K562 (cell line): Measurements from ENCODE around the gene PRKG1. TPM values are rescaled to one million over a fixed set of nuclear protein-coding genes. Genes with fewer than 3 reads are reported as not detected.

Experiments
- ATAC-seq: fragments of 200-7000 bp; cut with Tn5 transposase; 3 replicates; pipeline ENCODE4 v1.9.1; 2020; ENCODE audit warnings: moderate library complexity
- BruUV-seq: library from RNA; stranded (reverse); fragments of 400-500 nt; replicated peaks from 2 replicates; lab custom pipeline; 2021; lab: Mats Ljungman, UMichigan
- CTCF ChIA-PET: fragments of 300-600 bp; formaldehyde crosslinking; extraction: SDS; loops from one replicate; lab custom pipeline; 2021; ENCODE audit warnings: low intra/inter-chr PET ratio; lab: Yijun Ruan, JAX
- POLR2A ChIA-PET: fragments of 300-600, 350-650 bp; sonication (Branson Sonifier 250); formaldehyde crosslinking; extraction: SDS; loops from one replicate; lab custom pipeline; 2021; ENCODE audit warnings: antibody characterized with exemption, inconsistent platforms; lab: Yijun Ruan, JAX
- DNase-seq, 4 experiments: peaks; one replicate each; pipeline versions ENCODE4 v3.0.0 to v3.0.0-alpha.2; 2011 to 2018; ENCODE audit warnings: low spot score in 3 of 4, mixed read lengths in 3 of 4; ENCODE audit errors: extremely low read depth in 1 of 4
- FAIRE-seq: peaks from 2 replicates; lab custom pipeline; 2011; peaks lifted over from hg19 to GRCh38; lab: Jason Lieb, UNC
- H2AFZ ChIP-seq: 2 replicates; pipeline ENCODE4 v1.6.0; 2011; ENCODE audit warnings: low read depth, low read length, control low read depth, inconsistent platforms
- H3K27ac ChIP-seq: fragments of 200-600 bp; 3 replicates; pipeline ENCODE4 v1.8.0; 2011; ENCODE audit warnings: low read depth, mild to moderate bottlenecking, control low read depth, inconsistent platforms, low read length, moderate library complexity, mixed read lengths; ENCODE audit errors: extremely low read depth
- H3K27me3 ChIP-seq, 2 experiments: fragments of 300-600 bp in 1 of 2; 2 replicates in 1 of 2; 3 replicates in 1 of 2; pipeline versions ENCODE4 v1.6.0 to v1.8.0; 2011; ENCODE audit warnings: inconsistent platforms in 2 of 2, low read length in 2 of 2, mild to moderate bottlenecking in 1 of 2, mixed read lengths in 1 of 2, moderate library complexity in 1 of 2; ENCODE audit not compliant: control insufficient read depth in 2 of 2, insufficient read depth in 2 of 2
- H3K36me3 ChIP-seq: fragments of 300-600 bp; 3 replicates; pipeline ENCODE4 v1.8.0; 2011; ENCODE audit warnings: mild to moderate bottlenecking, low read length, inconsistent platforms; ENCODE audit not compliant: control insufficient read depth, insufficient read depth
- H3K4me1 ChIP-seq, 2 experiments: fragments of 200-600 bp in 1 of 2; replicated peaks in 1 of 2; 2 replicates in 1 of 2; 3 replicates in 1 of 2; pipeline versions ENCODE4 v1.5.1 to v1.8.0; 2011; ENCODE audit warnings: inconsistent platforms in 2 of 2, low read length in 2 of 2, mild to moderate bottlenecking in 1 of 2, mixed read lengths in 1 of 2, moderate library complexity in 1 of 2; ENCODE audit not compliant: control insufficient read depth in 2 of 2, insufficient read depth in 2 of 2
- H3K4me2 ChIP-seq: 2 replicates; pipeline ENCODE4 v1.6.1; 2011; ENCODE audit warnings: low read length, control low read depth, inconsistent platforms, mixed read lengths; ENCODE audit not compliant: insufficient read depth
- H3K4me3 ChIP-seq: fragments of 200-600 bp; sonication (generic), shearing (Covaris generic); 2 replicates; pipeline ENCODE4 v1.5.1; 2016; ENCODE audit warnings: control low read depth, inconsistent platforms
- H3K79me2 ChIP-seq: fragments of 200-600 bp; 3 replicates; pipeline ENCODE4 v1.8.0; 2011; ENCODE audit warnings: low read length, inconsistent platforms; ENCODE audit not compliant: control insufficient read depth, insufficient read depth
- H3K9ac ChIP-seq, 2 experiments: 2 replicates each; pipeline versions ENCODE4 v1.6.0 to v1.6.1; 2011; ENCODE audit warnings: low read depth in 2 of 2, low read length in 2 of 2, control low read depth in 1 of 2, inconsistent platforms in 1 of 2, mild to moderate bottlenecking in 1 of 2, mixed read lengths in 1 of 2; ENCODE audit not compliant: insufficient read depth in 1 of 2
- H3K9me1 ChIP-seq: one replicate; pipeline ENCODE4 v1.6.0; 2011; ENCODE audit warnings: inconsistent platforms, mild to moderate bottlenecking, low read length, moderate library complexity; ENCODE audit not compliant: control insufficient read depth, insufficient read depth
- H3K9me3 ChIP-seq: replicated peaks from 2 replicates; pipeline ENCODE4 v1.5.1; 2011; ENCODE audit warnings: low read depth, low read length, inconsistent platforms; ENCODE audit not compliant: control insufficient read depth, insufficient read depth
- H4K20me1 ChIP-seq: replicated peaks from 2 replicates; pipeline ENCODE4 v1.6.1; 2011; ENCODE audit warnings: low read length, inconsistent platforms, mixed read lengths; ENCODE audit not compliant: control insufficient read depth, insufficient read depth
- ARNT ChIP-seq, 2 experiments: fragments of 450-650 bp; IDR thresholded peaks; 2 replicates each; pipeline ENCODE4 v1.6.1; 2016; ENCODE audit warnings: mild to moderate bottlenecking in 1 of 2
- CHAMP1 ChIP-seq: fragments of 450-650 bp; IDR thresholded peaks from 2 replicates; pipeline ENCODE4 v1.6.1; 2016; ENCODE audit warnings: mild to moderate bottlenecking
- DIDO1 ChIP-seq: fragments of 450-650 bp; IDR thresholded peaks from 2 replicates; pipeline ENCODE4 v1.6.1; 2016; ENCODE audit warnings: low read depth, missing biosample characterization, missing genetic modification characterization
- HOXB6 ChIP-seq: fragments of 250-450 bp; sonication (Bioruptor Pico); IDR thresholded peaks from 2 replicates; pipeline ENCODE4 v1.5.1; 2022; ENCODE audit warnings: mild to moderate bottlenecking, borderline replicate concordance
- ID3 ChIP-seq, 2 experiments: fragments of 250-450 bp in 1 of 2; fragments of 450-650 bp in 1 of 2; sonication (Bioruptor Pico) in 1 of 2; IDR thresholded peaks; 2 replicates each; pipeline versions ENCODE4 v1.6.1 to v1.8.0; 2016 to 2021; ENCODE audit warnings: mild to moderate bottlenecking in 2 of 2, moderate library complexity in 2 of 2, missing compliant biosample characterization in 1 of 2, missing genetic modification characterization in 1 of 2
- NFATC3 ChIP-seq: fragments of 450-650 bp; IDR thresholded peaks from 2 replicates; pipeline ENCODE4 v1.6.1; 2017; ENCODE audit warnings: mild to moderate bottlenecking
- NR0B1 ChIP-seq: fragments of 450-650 bp; IDR thresholded peaks from one replicate; pipeline ENCODE4 v1.6.1; 2018; ENCODE audit warnings: mild to moderate bottlenecking, moderate library complexity; ENCODE audit not compliant: partially characterized antibody
- PREB ChIP-seq: sonication (generic); formaldehyde crosslinking; IDR thresholded peaks from 2 replicates; pipeline ENCODE4 v1.8.1; 2023; ENCODE audit warnings: mild to moderate bottlenecking, missing genetic modification reagents
- RAD51 ChIP-seq: fragments of 450-650 bp; IDR thresholded peaks from 2 replicates; pipeline ENCODE4 v1.7.1; 2016; ENCODE audit warnings: low read depth, mild to moderate bottlenecking, borderline replicate concordance
- RBM34 ChIP-seq: fragments of 200-400 bp; formaldehyde crosslinking; IDR thresholded peaks from 2 replicates; pipeline ENCODE4 v1.6.1; 2018; ENCODE audit warnings: low read length, borderline replicate concordance; ENCODE audit not compliant: insufficient read depth
- RNF2 ChIP-seq: sonication (generic); IDR thresholded peaks from 2 replicates; pipeline ENCODE4 v1.6.1; 2016
- SIRT6 ChIP-seq: IDR thresholded peaks from one replicate; pipeline ENCODE4 v1.6.1; 2012; ENCODE audit warnings: low read depth, mild to moderate bottlenecking, control low read depth, inconsistent platforms, low read length, moderate library complexity
- SMARCC2 ChIP-seq: fragments of 450-650 bp; IDR thresholded peaks from 2 replicates; pipeline ENCODE4 v1.6.1; 2017; ENCODE audit warnings: antibody characterized with exemption, moderate library complexity, mild to moderate bottlenecking, low read depth
- SRF ChIP-seq, 2 experiments: fragments of 250-450, 450-650 bp in 1 of 2; sonication (Bioruptor Pico) in 1 of 2; sonication (generic) in 1 of 2; formaldehyde crosslinking; IDR thresholded peaks; 2 replicates each; pipeline versions ENCODE4 v1.5.0 to v1.5.1; 2020 to 2022; ENCODE audit warnings: mild to moderate bottlenecking in 1 of 2, missing genetic modification reagents in 1 of 2
- TCF7L2 ChIP-seq: fragments of 150-350 bp; IDR thresholded peaks from 2 replicates; pipeline ENCODE4 v1.6.1; 2016; ENCODE audit warnings: low read depth, mild to moderate bottlenecking, low read length, moderate library complexity
- ZKSCAN3 ChIP-seq: fragments of 250-450 bp; sonication (Bioruptor Pico); IDR thresholded peaks from 2 replicates; pipeline ENCODE4 v1.4.0; 2020
- ZNF212 ChIP-seq: fragments of 450-650 bp; formaldehyde crosslinking; IDR thresholded peaks from 2 replicates; pipeline ENCODE4 v1.4.0; 2020; ENCODE audit warnings: mild to moderate bottlenecking
- WGBS: fragments of 100-300 bp; shearing (Covaris generic); methylation state at CpG from one replicate; pipeline ENCODE4 v1.1.6; 2016; ENCODE audit warnings: low coverage, mixed read lengths; ENCODE audit not compliant: insufficient coverage; ENCODE audit errors: missing lambda C conversion rate; 5-methylcytosine and 5-hydroxymethylcytosine counted together
- in situ Hi-C: fragments of 300-500 bp; cut with MboI; formaldehyde crosslinking; loops from 4 replicates; pipeline ENCODE4 v1.15.0; 2018; ENCODE audit warnings: inconsistent platforms, mixed read lengths
- intact Hi-C: fragments of 100-400 bp; cut with micrococcal nuclease; formaldehyde crosslinking; loops from 2 replicates; pipeline ENCODE4 v1.14.2; 2022
- polyA plus RNA-seq, 8 experiments: library from polyadenylated mRNA; depleted of rRNA in 4 of 8; stranded (reverse) in 5 of 8; unstranded in 3 of 8; fragments of >200 nt; fragmentation: Nextera tagmentation in 2 of 8; fragmentation: Illumina TruSeq in 1 of 8; extraction: Ambion mirVana in 2 of 8; extraction: Trizol in 1 of 8; gene quantifications; 2 replicates each; pipeline versions ENCODE4 v1.2.1 to v1.2.3, GENCODE V29; 2011 to 2014; ENCODE audit warnings: inconsistent platforms in 1 of 8, missing spikeins in 1 of 8
- total RNA-seq, 7 experiments: library from RNA; depleted of rRNA in 6 of 7; stranded (reverse); fragments of >200 nt in 6 of 7; fragmentation: Illumina TruSeq in 2 of 7; extraction: Trizol in 2 of 7; gene quantifications; 2 replicates each; pipeline versions ENCODE4 v1.2.1 to v1.2.3, GENCODE V29; 2011 to 2021; ENCODE audit warnings: low replicate concordance in 1 of 7

Gene PRKG1
- total and polyA plus RNA-seq, 9 of the 15 experiments (the other 6 are each of a cell fraction or from before 2014, with no cell fraction given), result 0.22 TPM; not detected in 8

- H3K4me3 ChIP-seq, result no peak overlapping the region
- 0% methylated on average over 2 of the region's 2 CpGs for WGBS
- no peaks in the 10 kb centered on the region for H3K4me1 ChIP-seq
- no peaks in the 10 kb centered on the region for H3K79me2 ChIP-seq
- BruUV-seq, result no TSS peak
- DNase-seq (no peak), ATAC-seq (no peak), FAIRE-seq (no peak)
- no peak overlapping the region for H3K9ac ChIP-seq
- no peaks in the 10 kb centered on the region for H3K27me3 ChIP-seq
- H3K4me2 ChIP-seq, result no peak overlapping the region
- H4K20me1 ChIP-seq, result no peaks in the 10 kb centered on the region
- no peak overlapping the region for H3K27ac ChIP-seq
- CTCF ChIA-PET, result no interaction called here
- H3K36me3 ChIP-seq, result no peaks in the 10 kb centered on the region
- POLR2A ChIA-PET, result no interaction called here
- in situ Hi-C loops (no loop called here), intact Hi-C loops (no loop called here)
- no peaks in the 10 kb centered on the region for H3K9me1 ChIP-seq
- TF ChIP-seq ARNT (IDR thresholded peaks at IDR 0.05), result no peak
- no peak for TF ChIP-seq SIRT6
- TF ChIP-seq ZNF212 (CRISPR knock-in tag), result no peak
- TF ChIP-seq NFATC3, result no peak
- TF ChIP-seq CHAMP1, result no peak
- no peak for TF ChIP-seq SMARCC2
- TF ChIP-seq RBM34, result no peak
- TF ChIP-seq PREB (CRISPR knock-in tag), result no peak
- no peak for TF ChIP-seq RAD51
- TF ChIP-seq TCF7L2, result no peak
- no peak for TF ChIP-seq DIDO1 (tag)
- no peak for TF ChIP-seq HOXB6
- no peak for TF ChIP-seq SRF (CRISPR knock-in tag; IDR thresholded peaks at IDR 0.05)
- TF ChIP-seq ZKSCAN3 (CRISPR knock-in tag), result no peak
- no peak for TF ChIP-seq NR0B1
- TF ChIP-seq RNF2, result no peak
- no peak for TF ChIP-seq ID3 (CRISPR knock-in tag; IDR thresholded peaks at IDR 0.05)
- no peak for TF ChIP-seq ID3 (tag; IDR thresholded peaks at IDR 0.05)
- no peaks in the 10 kb centered on the region for H3K9me3 ChIP-seq
- no peak overlapping the region for H2AFZ ChIP-seq
These were observed 45.1 kb upstream of the PRKG1 start for GRCh38 chr10:51029172-51029641.
